Measurements from ENCODE around the gene MIEN1.
"Not testable (repeated sequence)": the region's sequence is repeated elsewhere in the genome, so short reads cannot be mapped to it uniquely, and the experiment has no call there.

MIEN1 gene

GRCh38 chr17:39715375-39716072, 14.8 kb downstream of the MIEN1 start:
- no peak for DNase-seq

GRCh38 chr17:39714234-39714633, 16.1 kb downstream of the MIEN1 start:
- no peak for DNase-seq

GRCh38 chr17:39711851-39712250, 18.5 kb downstream of the MIEN1 start:
- no peak for DNase-seq

GRCh38 chr17:39711071-39711470, 19.3 kb downstream of the MIEN1 start:
- DNase-seq, result not testable (repeated sequence)

DNA sequence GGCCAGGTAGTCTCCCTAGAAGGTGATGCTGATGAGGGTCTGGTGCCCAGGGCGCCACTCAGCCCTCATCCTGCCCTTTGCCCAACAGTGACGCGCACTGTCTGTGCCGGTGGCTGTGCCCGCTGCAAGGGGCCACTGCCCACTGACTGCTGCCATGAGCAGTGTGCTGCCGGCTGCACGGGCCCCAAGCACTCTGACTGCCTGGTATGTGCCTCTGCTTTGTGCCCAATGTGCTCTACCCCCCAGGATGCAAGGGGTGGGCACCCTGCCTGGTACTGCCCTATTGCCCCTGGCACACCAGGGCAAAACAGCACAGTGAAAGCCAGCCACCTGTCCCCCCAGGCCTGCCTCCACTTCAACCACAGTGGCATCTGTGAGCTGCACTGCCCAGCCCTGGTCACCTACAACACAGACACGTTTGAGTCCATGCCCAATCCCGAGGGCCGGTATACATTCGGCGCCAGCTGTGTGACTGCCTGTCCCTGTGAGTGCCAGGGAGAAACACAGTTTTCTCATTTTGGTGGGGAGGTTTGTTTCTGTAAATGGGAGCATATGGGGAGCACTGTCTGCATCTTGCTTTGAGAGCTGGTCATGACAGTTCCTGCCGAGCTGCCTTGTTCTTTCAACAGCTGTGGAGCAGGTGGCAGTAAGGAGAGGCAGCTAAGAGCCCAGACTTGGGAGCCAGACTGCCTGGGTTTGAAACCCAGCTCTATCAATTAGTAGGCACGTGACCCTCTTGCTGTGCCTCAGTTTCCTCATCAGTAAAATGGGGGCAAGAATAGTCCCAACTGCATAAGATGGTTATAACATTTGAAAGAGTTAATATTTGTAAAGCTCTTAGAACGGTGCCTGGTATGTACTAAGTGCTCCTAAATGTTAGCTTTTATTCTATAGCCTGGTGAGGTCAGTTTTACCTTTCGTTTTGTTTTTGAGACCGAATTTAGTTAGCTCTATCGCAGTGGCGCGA, 20.1 kb downstream of the MIEN1 start:
- no peak for DNase-seq

- no peak for DNase-seq
Observed at GRCh38 chr17:39709319-39709997, 20.9 kb downstream of the MIEN1 start.

DNA sequence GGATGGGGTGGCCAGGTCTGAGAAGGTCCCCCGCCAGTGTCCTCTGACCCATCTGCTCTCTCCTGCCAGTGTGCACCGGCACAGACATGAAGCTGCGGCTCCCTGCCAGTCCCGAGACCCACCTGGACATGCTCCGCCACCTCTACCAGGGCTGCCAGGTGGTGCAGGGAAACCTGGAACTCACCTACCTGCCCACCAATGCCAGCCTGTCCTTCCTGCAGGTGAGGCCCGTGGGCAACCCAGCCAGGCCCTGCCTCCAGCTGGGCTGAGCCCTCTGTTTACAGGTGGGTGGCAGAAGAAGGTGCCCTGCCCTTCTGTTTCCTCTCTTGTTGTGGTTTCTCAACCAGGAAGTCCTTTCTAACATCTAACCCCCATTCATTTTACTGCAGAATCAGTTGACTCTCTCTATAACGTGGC, 23.4 kb downstream of the MIEN1 start:
- DNase-seq, result no peak

DNA sequence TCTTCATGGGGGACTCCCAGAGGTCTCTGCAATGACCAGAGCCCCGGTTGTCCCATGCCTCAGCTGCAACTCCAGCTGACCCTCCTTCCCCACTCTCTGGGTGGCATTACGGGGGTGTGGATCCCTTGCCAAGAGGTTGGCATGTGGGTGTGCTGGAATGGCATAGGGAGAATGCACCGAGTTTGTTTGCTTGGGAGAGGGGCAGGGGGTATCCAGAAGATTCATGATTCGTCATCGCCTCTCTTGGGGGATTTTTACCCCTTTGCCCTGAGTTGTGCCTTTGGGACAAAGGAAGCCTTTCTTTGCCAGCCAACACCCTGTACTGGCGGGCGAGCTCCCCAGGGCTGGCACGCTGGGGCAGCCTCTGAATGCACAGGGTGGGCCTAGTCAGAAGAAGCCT, 23.9 kb downstream of the MIEN1 start:
- DNase-seq, result no peak

- no peak for DNase-seq
Observed at GRCh38 chr17:39705786-39706348, 24.5 kb downstream of the MIEN1 start.

DNA sequence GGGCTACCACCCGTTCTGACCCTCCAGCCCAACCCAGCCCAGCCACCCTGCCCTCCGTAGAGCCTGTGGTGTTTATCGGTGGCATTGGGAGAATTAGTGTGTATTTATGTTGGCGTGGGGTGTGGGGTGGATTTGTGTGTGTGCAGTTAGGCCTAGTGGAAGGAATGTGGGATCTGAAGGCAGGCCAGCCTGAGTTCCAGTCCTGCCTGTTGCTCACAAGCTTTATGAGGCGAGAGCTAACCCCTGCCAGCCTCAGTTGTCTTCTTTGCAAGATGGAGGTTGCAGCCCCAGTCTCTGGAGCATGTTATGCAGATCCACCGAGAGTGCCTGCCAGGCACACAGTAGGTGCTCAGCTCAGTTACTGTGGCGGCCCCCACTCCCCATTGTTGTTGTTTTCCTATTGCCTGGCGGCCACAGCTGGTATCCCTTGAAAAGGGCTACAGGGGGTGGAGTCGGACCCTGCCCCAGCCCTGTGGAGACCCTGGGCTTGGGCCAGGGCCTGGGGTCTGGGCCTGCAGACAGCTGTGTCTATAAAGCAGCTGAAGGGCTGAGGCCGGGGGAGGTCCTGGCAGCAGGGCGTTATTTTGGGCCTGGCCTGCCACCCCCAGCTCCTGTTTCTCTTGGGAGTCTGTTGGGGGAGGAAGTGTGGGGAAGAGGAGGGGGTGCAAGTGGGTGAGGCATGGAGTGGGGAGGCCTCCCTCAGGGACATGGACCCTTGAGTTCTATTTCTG, 25.3 kb downstream of the MIEN1 start:
- DNase-seq, result no peak

DNA sequence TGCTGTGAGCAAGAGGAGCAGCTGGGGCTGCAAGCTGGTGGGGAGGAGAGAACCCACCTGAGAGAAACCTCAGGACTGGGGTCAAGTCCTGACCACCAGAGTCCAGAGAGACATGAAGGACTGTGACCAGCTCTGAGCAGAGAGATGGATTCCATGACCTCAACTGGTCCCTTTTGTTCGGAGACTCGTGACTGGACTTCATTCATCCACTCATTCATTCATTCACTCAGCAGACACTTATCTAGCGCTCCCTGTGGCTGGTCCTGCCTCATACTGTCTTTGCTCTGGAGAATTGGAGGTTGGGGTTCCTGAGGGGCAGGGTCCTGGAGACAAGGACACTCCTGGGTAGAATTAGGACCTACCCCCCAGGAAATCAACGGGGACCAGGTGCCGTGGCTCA, 26.4 kb downstream of the MIEN1 start:
- DNase-seq, result no peak

GRCh38 chr17:39702901-39703893, 27.1 kb downstream of the MIEN1 start:
- no peak for DNase-seq

GRCh38 chr17:39701784-39702422, 28.4 kb downstream of the MIEN1 start:
- no peak for DNase-seq

- DNase-seq, result no peak
Observed at GRCh38 chr17:39701012-39701783, 29.1 kb downstream of the MIEN1 start.

DNA sequence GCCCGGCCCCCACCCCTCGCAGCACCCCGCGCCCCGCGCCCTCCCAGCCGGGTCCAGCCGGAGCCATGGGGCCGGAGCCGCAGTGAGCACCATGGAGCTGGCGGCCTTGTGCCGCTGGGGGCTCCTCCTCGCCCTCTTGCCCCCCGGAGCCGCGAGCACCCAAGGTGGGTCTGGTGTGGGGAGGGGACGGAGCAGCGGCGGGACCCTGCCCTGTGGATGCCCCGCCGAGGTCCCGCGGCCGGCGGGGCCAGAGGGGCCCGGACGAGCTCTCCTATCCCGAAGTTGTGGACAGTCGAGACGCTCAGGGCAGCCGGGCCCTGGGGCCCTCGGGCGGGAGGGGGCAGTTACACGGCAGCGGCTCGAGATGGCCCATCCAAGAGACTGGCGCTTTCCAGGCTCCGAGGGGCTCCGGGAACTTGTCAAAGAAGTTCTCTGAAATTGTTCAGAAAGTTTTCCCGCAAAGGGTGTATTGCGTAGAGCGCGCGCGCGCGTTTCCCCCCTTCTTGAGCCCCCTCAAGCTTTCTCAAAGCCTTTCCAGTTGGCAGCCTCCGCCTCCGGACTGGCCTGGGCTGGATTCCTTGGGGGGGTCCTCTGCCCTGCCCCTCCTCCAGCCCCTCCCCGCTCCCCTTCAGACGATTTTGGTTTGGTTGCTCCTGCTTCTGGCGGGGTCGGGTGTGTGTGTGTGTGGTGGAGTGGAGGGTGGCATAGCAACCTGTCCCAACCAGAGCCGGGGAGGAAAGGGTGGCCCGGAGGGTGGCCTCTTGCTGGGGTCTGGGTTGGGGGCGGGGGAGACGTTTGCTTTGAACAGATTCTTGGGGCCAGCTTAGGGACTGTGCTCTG, 30.0 kb downstream of the MIEN1 start:
- no peak for DNase-seq

- DNase-seq, result no peak
Observed at GRCh38 chr17:39699818-39700147, 30.5 kb downstream of the MIEN1 start, which contains the start of gene ERBB2. Gene ERBB2 (plus strand): TSS chr17:39700064. CDS start chr17:39700239, 175 bp downstream.

- DNase-seq, result not testable (repeated sequence)
Observed at GRCh38 chr17:39699157-39699817, 31.0 kb downstream of the MIEN1 start.

- no peak for DNase-seq
Observed at GRCh38 chr17:39697961-39698360, 32.4 kb downstream of the MIEN1 start.
